Tibial artery (tissue), 4 donors: ENCODE data around the gene ZFAND3.

Experiments used
- DNase-seq, 2 donors: peaks; one replicate each; pipeline ENCODE4 v3.0.0-alpha.2; 2019
- H3K27ac ChIP-seq, 2 donors: fragments of 200-600 bp; sonication (generic) in 1 of 2; 1 replicate in 1 of 2; 2 replicates in 1 of 2; pipeline ENCODE4 v1.5.1; 2018 to 2019; ENCODE audit warnings: mild to moderate bottlenecking in 1 of 2
- H3K27me3 ChIP-seq, 2 donors: fragments of 200-600 bp; sonication (generic) in 1 of 2; one replicate each; pipeline versions ENCODE4 v1.5.1 to v1.6.0; 2016 to 2019
- H3K36me3 ChIP-seq, 3 donors: fragments of 200-600 bp; sonication (generic) in 2 of 3; one replicate each; pipeline ENCODE4 v1.5.1; 2016 to 2019; ENCODE audit warnings: mild to moderate bottlenecking in 2 of 3
- H3K4me1 ChIP-seq, 4 donors: fragments of 200-600 bp; sonication (generic) in 2 of 4; 1 replicate in 3 of 4; 2 replicates in 1 of 4; pipeline ENCODE4 v1.5.1; 2016 to 2019
- H3K4me3 ChIP-seq, 2 donors: fragments of 200-600 bp; sonication (generic) in 1 of 2; 1 replicate in 1 of 2; 2 replicates in 1 of 2; pipeline ENCODE4 v1.5.1; 2018 to 2019; ENCODE audit warnings: mild to moderate bottlenecking in 2 of 2
- H3K9me3 ChIP-seq, 3 donors: fragments of 200-600 bp; sonication (generic) in 1 of 3; one replicate each; pipeline ENCODE4 v1.5.1; 2016 to 2019
- intact Hi-C: fragments of 100-400 bp; cut with DNase I; formaldehyde crosslinking; loops from one replicate; pipeline ENCODE4 v1.15.0; 2023; ENCODE audit warnings: low total_unique reads
- TF ChIP-seq, protein P1 (sequence below), 2 experiments: fragments of 200-600 bp in 1 of 2; fragments of 450-650 bp in 1 of 2; IDR thresholded peaks; one replicate each; pipeline ENCODE4 v1.5.1; 2017 to 2019; ENCODE audit warnings: antibody characterized with exemption in 2 of 2, mild to moderate bottlenecking in 1 of 2, moderate library complexity in 1 of 2

ZFAND3 gene

DNA sequence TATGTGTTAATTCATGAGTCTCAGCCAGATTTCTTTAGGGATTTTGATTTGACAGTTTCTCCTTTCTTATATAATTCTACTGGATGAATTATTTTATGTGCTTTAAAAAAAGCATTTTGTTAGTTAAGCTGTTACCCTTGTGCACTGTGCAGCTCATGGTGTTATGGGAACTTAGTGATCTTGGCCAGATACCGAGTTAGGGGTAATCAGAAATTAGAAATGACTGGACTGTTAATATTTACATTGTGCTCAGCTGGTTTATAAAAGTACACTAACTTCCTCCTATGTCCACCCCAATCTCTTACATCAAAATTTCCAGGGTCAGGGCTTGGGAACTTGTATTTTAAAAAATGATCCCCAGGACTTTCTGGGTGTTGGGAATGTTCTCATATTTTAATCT, 260.0 kb downstream of the ZFAND3 start:
- Histone ChIP-seq H3K9me3 (no peaks in the 10 kb centered on the region), H3K4me3 (no peak overlapping the region), H3K4me1 (peaks cover 0 to 43% (median 5%) of the 10 kb centered on the region in 4 donors), H3K27ac (no peak overlapping the region), H3K27me3 (no peaks in the 10 kb centered on the region), H3K36me3 (no peaks in the 10 kb centered on the region)
- TF ChIP-seq, protein P1, sequence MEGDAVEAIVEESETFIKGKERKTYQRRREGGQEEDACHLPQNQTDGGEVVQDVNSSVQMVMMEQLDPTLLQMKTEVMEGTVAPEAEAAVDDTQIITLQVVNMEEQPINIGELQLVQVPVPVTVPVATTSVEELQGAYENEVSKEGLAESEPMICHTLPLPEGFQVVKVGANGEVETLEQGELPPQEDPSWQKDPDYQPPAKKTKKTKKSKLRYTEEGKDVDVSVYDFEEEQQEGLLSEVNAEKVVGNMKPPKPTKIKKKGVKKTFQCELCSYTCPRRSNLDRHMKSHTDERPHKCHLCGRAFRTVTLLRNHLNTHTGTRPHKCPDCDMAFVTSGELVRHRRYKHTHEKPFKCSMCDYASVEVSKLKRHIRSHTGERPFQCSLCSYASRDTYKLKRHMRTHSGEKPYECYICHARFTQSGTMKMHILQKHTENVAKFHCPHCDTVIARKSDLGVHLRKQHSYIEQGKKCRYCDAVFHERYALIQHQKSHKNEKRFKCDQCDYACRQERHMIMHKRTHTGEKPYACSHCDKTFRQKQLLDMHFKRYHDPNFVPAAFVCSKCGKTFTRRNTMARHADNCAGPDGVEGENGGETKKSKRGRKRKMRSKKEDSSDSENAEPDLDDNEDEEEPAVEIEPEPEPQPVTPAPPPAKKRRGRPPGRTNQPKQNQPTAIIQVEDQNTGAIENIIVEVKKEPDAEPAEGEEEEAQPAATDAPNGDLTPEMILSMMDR (IDR thresholded peaks at IDR 0.05), result no peak
- intact Hi-C loops, result no loop called here
- DNase-seq, result no peak

DNA sequence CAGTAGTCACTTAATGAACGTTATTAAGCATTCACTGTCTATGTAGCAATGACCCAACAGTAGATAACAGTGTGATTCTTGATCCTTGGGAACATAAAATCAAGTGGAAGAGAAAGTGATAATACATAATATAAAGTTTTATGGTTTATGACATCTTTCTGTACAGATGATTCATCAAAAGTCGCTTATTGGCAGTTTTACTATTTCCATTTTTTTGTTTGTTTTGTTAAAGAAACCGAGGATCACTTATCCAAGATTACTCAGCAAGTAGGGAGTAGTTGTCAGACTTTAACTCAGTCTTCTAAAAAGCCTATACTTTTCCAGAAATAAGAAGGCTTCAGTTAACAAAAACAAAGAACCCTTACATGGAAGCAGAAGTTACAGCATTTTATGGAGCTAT, 260.8 kb downstream of the ZFAND3 start:
- H3K9me3 ChIP-seq, result no peaks in the 10 kb centered on the region
- no peak overlapping the region for H3K27ac ChIP-seq
- TF ChIP-seq, protein P1 (IDR thresholded peaks at IDR 0.05), result no peak
- no peaks in the 10 kb centered on the region for H3K36me3 ChIP-seq
- no peak overlapping the region for H3K4me3 ChIP-seq
- intact Hi-C loops, result no loop called here
- H3K27me3 ChIP-seq, result no peaks in the 10 kb centered on the region
- H3K4me1 ChIP-seq, result peaks cover 0 to 43% (median 5%) of the 10 kb centered on the region in 4 donors
- DNase-seq, result no peak

DNA sequence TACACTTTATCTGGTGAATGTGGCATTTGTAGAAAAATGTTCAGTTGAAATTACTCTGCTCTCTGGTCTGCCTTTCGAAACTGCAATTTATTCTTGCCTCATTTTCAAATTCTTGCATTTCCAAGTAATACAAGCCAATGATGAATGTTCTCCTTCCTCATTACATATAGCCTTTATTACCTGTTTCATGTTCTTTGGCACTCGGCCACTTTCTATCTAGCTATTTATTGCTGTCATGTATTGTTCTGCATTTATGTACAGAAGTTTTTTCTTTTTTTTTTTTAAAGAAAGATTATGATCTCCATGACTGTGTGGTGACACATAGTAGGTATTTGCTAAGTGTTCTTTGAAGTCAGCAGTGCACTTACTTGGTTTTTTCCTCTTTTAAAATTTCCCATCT, 261.4 kb downstream of the ZFAND3 start:
- intact Hi-C loops, result no loop called here
- DNase-seq, result no peak
- Histone ChIP-seq H3K27ac (no peak overlapping the region), H3K36me3 (no peaks in the 10 kb centered on the region), H3K4me3 (no peak overlapping the region), H3K9me3 (no peaks in the 10 kb centered on the region), H3K27me3 (no peaks in the 10 kb centered on the region), H3K4me1 (peaks cover 0 to 43% (median 5%) of the 10 kb centered on the region in 4 donors)
- TF ChIP-seq, protein P1 (IDR thresholded peaks at IDR 0.05), result no peak

DNA sequence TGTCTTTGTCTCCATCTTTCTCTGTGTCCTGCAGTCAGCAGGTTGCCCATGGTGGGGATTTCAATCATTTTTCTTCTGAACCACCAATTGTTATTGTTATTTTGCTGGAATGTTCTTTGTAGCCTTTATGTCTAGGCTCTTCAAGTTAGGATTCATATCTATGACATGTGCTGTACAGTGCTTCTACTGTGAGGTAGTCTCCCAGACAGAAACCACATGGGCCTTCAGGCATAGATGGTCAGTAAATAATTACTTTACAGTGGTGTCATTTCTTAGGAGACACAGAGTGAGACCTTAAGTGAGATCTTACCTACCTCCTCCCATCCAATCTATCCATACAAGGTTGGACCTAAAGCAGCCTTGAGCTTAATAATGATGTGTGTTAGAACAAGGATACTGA, 265.5 kb downstream of the ZFAND3 start:
- no peak overlapping the region for H3K4me3 ChIP-seq
- H3K27ac ChIP-seq, result no peak overlapping the region
- no peaks in the 10 kb centered on the region for H3K36me3 ChIP-seq
- H3K9me3 ChIP-seq, result no peaks in the 10 kb centered on the region
- intact Hi-C loops, result no loop called here
- no peak for DNase-seq
- peaks cover 0 to 18% (median 0%) of the 10 kb centered on the region in 4 donors for H3K4me1 ChIP-seq
- TF ChIP-seq, protein P1 (IDR thresholded peaks at IDR 0.05), result no peak
- no peaks in the 10 kb centered on the region for H3K27me3 ChIP-seq

DNA sequence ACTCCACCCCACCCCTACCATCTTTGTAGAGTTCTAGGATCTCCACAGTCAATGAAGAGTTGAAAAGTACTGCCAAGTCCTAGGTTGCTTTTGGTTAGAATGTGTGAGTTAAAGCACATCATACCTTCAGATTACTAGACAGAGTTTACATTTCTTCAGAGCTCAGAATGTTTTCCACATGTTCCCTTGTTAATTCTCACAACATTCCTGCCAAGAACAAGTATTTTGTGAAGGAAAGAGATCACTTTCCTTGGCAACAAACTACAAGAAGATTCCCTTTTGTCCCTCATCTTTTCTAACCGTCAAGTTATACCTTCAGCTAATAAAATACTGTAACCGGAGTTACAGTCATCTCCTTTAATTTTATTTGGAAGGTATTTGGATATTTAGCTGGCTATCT, 266.8 kb downstream of the ZFAND3 start:
- TF ChIP-seq, protein P1 (IDR thresholded peaks at IDR 0.05), result no peak

DNA sequence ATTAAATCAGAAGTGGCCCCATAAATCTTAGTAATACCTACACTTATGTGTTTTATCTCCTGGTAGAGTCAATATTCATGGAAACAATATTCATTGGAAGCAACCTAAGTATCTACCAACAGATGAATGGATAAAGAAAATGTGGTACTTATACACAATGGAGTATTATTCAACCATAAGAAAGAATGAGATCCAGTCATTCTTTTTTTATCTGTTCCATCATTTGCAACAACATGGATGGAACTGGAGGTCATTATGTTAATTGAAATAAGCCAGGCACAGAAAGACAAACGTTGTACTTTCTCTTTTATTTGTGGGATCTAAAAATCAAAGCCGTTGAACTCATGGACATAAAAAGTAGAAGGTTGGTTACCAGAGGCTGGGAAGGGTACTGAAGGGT, 268.5 kb downstream of the ZFAND3 start:
- no peaks in the 10 kb centered on the region for H3K9me3 ChIP-seq
- no peak overlapping the region for H3K4me3 ChIP-seq
- no peaks in the 10 kb centered on the region for H3K36me3 ChIP-seq
- intact Hi-C loops, result no loop called here
- no peak overlapping the region for H3K27ac ChIP-seq
- H3K27me3 ChIP-seq, result no peaks in the 10 kb centered on the region
- DNase-seq, result no peak
- peaks cover 0 to 17% (median 0%) of the 10 kb centered on the region in 4 donors for H3K4me1 ChIP-seq
- TF ChIP-seq, protein P1 (IDR thresholded peaks at IDR 0.05), result no peak

More for the DNA sequence above, 266.8 kb downstream of the ZFAND3 start:
- Histone ChIP-seq H3K36me3 (no peaks in the 10 kb centered on the region), H3K4me1 (peaks cover 0 to 7% (median 0%) of the 10 kb centered on the region in 4 donors), H3K27ac (no peak overlapping the region), H3K4me3 (no peak overlapping the region), H3K27me3 (no peaks in the 10 kb centered on the region), H3K9me3 (no peaks in the 10 kb centered on the region)
- intact Hi-C loops, result no loop called here
- no peak for DNase-seq
